Osteocyte (in vitro differentiated cells): ENCODE measurements around the gene MIOX. TPM values are rescaled to one million over a fixed set of nuclear protein-coding genes. Genes with fewer than 3 reads are reported as not detected.

Experiments used
- DNase-seq: peaks from one replicate; pipeline ENCODE4 v3.0.0; 2021; ENCODE audit warnings: mixed read lengths; ENCODE audit not compliant: unreplicated experiment; ENCODE audit errors: extremely low spot score
- H3K27ac Mint-ChIP-seq: one replicate; pipeline ENCODE4 v1.8.0; 2021; ENCODE audit warnings: mild to moderate bottlenecking, mixed read lengths; ENCODE audit not compliant: unreplicated experiment
- H3K27me3 Mint-ChIP-seq: one replicate; pipeline ENCODE4 v1.8.0; 2021; ENCODE audit warnings: mixed read lengths; ENCODE audit not compliant: unreplicated experiment
- H3K36me3 Mint-ChIP-seq: one replicate; pipeline ENCODE4 v1.8.0; 2021; ENCODE audit warnings: mixed read lengths; ENCODE audit not compliant: unreplicated experiment
- H3K4me1 Mint-ChIP-seq: one replicate; pipeline ENCODE4 v1.8.0; 2021; ENCODE audit warnings: mixed read lengths; ENCODE audit not compliant: unreplicated experiment
- H3K4me3 Mint-ChIP-seq: one replicate; pipeline ENCODE4 v1.8.0; 2021; ENCODE audit warnings: mild to moderate bottlenecking, moderate library complexity, mixed read lengths; ENCODE audit not compliant: unreplicated experiment
- H3K9me3 Mint-ChIP-seq: one replicate; pipeline ENCODE4 v1.8.0; 2021; ENCODE audit warnings: mixed read lengths; ENCODE audit not compliant: unreplicated experiment
- CTCF ChIP-seq: fragments of 200-600 bp; sonication (generic); IDR thresholded peaks from 2 replicates; pipeline ENCODE4 v1.5.0; 2021; ENCODE audit warnings: antibody characterized with exemption, mild to moderate bottlenecking, moderate library complexity
- total RNA-seq: library from RNA; stranded (reverse); gene quantifications from 2 replicates; pipeline ENCODE4 v1.2.1, GENCODE V29; 2021

MIOX gene
- total RNA-seq, 1 donor from 2014 or later: 1.5 TPM

GRCh38 chr22:50488886-50489285, 2.2 kb downstream of the MIOX start:
- no peak for DNase-seq
- H3K27me3 Mint-ChIP-seq: no peaks in the 10 kb centered on the region
- no peaks in the 10 kb centered on the region for H3K9me3 Mint-ChIP-seq
- no peak overlapping the region for H3K27ac Mint-ChIP-seq
- H3K36me3 Mint-ChIP-seq: peaks cover 2% of the 10 kb centered on the region
- no peak overlapping the region for H3K4me3 Mint-ChIP-seq
- TF ChIP-seq CTCF: no peak
- peaks cover 9% of the 10 kb centered on the region for H3K4me1 Mint-ChIP-seq

- no peaks in the 10 kb centered on the region for H3K27me3 Mint-ChIP-seq
- no peak overlapping the region for H3K27ac Mint-ChIP-seq
- H3K9me3 Mint-ChIP-seq: no peaks in the 10 kb centered on the region
- no peaks in the 10 kb centered on the region for H3K36me3 Mint-ChIP-seq
- TF ChIP-seq CTCF: no peak
- no peak overlapping the region for H3K4me3 Mint-ChIP-seq
- H3K4me1 Mint-ChIP-seq: peaks cover 9% of the 10 kb centered on the region
- no peak for DNase-seq
These were observed 2.9 kb downstream of the MIOX start for GRCh38 chr22:50489363-50490243.

- no peak for TF ChIP-seq CTCF
- Mint-ChIP-seq H3K4me3 (no peak overlapping the region), H3K27me3 (no peaks in the 10 kb centered on the region), H3K9me3 (no peaks in the 10 kb centered on the region), H3K36me3 (no peaks in the 10 kb centered on the region), H3K4me1 (peaks cover 9% of the 10 kb centered on the region), H3K27ac (no peak overlapping the region)
- no peak for DNase-seq
These were observed 4.1 kb downstream of the MIOX start for GRCh38 chr22:50490531-50491308.

- H3K27me3 Mint-ChIP-seq: peaks cover 3% of the 10 kb centered on the region
- no peaks in the 10 kb centered on the region for H3K9me3 Mint-ChIP-seq
- no peaks in the 10 kb centered on the region for H3K4me1 Mint-ChIP-seq
- TF ChIP-seq CTCF: no peak
- DNase-seq: no peak
- H3K27ac Mint-ChIP-seq: no peak overlapping the region
- H3K4me3 Mint-ChIP-seq: no peak overlapping the region
- H3K36me3 Mint-ChIP-seq: peaks cover 1% of the 10 kb centered on the region
These were observed 10.4 kb downstream of the MIOX start for GRCh38 chr22:50497093-50497492.

- no peaks in the 10 kb centered on the region for H3K4me1 Mint-ChIP-seq
- peaks cover 3% of the 10 kb centered on the region for H3K27me3 Mint-ChIP-seq
- H3K4me3 Mint-ChIP-seq: no peak overlapping the region
- TF ChIP-seq CTCF: peak; percentile 62
- H3K9me3 Mint-ChIP-seq: no peaks in the 10 kb centered on the region
- no peak overlapping the region for H3K27ac Mint-ChIP-seq
- no peak for DNase-seq
- H3K36me3 Mint-ChIP-seq: peaks cover 1% of the 10 kb centered on the region
These were observed 11.7 kb downstream of the MIOX start for GRCh38 chr22:50498322-50498890.
